HepG2 (cell line): ENCODE data around the gene SLC25A47. TPM values are rescaled to one million over a fixed set of nuclear protein-coding genes. Genes with fewer than 3 reads are reported as not detected.

Experiments
- ATF7-NPFF ChIP-seq: sonication (generic); formaldehyde crosslinking; IDR thresholded peaks from 2 replicates; pipeline ENCODE4 v1.8.1; 2023; ENCODE audit warnings: mild to moderate bottlenecking, low read depth, missing genetic modification reagents, moderate library complexity
- DMAP1 ChIP-seq: IDR thresholded peaks from 2 replicates; pipeline ENCODE4 v1.6.1; 2016
- FOXC1 ChIP-seq: sonication (generic); formaldehyde crosslinking; IDR thresholded peaks from 2 replicates; pipeline ENCODE4 v1.8.0; 2022; ENCODE audit warnings: mild to moderate bottlenecking, missing genetic modification reagents, borderline replicate concordance
- MEF2D ChIP-seq: sonication (generic); formaldehyde crosslinking; IDR thresholded peaks from 2 replicates; pipeline ENCODE4 v1.5.1; 2020; ENCODE audit warnings: mild to moderate bottlenecking, missing genetic modification reagents
- MEIS1 ChIP-seq: sonication (generic); formaldehyde crosslinking; IDR thresholded peaks from 2 replicates; pipeline ENCODE4 v1.9.0; 2021; ENCODE audit warnings: mild to moderate bottlenecking, missing genetic modification reagents, moderate library complexity, borderline replicate concordance
- NR1H2 ChIP-seq: sonication (generic); formaldehyde crosslinking; IDR thresholded peaks from 2 replicates; pipeline ENCODE4 v1.8.1; 2022; ENCODE audit warnings: low read depth, missing genetic modification reagents, borderline replicate concordance
- NR2F6 ChIP-seq, 2 experiments: IDR thresholded peaks; 2 replicates each; pipeline ENCODE4 v1.6.1; 2016; ENCODE audit warnings: antibody characterized with exemption in 1 of 2, mild to moderate bottlenecking in 1 of 2
- PCBP1 ChIP-seq: fragments of 200-400 bp; formaldehyde crosslinking; IDR thresholded peaks from 2 replicates; pipeline ENCODE4 v1.6.1; 2017; ENCODE audit warnings: mild to moderate bottlenecking, low read depth, low read length, borderline replicate concordance
- SMAD9 ChIP-seq: sonication (generic); formaldehyde crosslinking; IDR thresholded peaks from 2 replicates; pipeline ENCODE4 v1.5.1; 2020; ENCODE audit warnings: mild to moderate bottlenecking, missing genetic modification reagents
- SNAI1 ChIP-seq: sonication (generic); formaldehyde crosslinking; IDR thresholded peaks from 2 replicates; pipeline ENCODE4 v1.5.0; 2020; ENCODE audit warnings: mild to moderate bottlenecking, missing genetic modification reagents, borderline replicate concordance
- SSRP1 ChIP-seq: IDR thresholded peaks from 2 replicates; pipeline ENCODE4 v1.6.1; 2016; ENCODE audit warnings: control low read depth
- ZBTB21 ChIP-seq: sonication (generic); formaldehyde crosslinking; IDR thresholded peaks from 2 replicates; pipeline ENCODE4 v1.4.0; 2020; ENCODE audit warnings: missing genetic modification reagents
- ZC3H13 ChIP-seq: sonication (generic); formaldehyde crosslinking; IDR thresholded peaks from 2 replicates; pipeline ENCODE4 v1.8.1; 2023; ENCODE audit warnings: mild to moderate bottlenecking, missing genetic modification reagents, moderate library complexity
- ZFP62 ChIP-seq: sonication (generic); formaldehyde crosslinking; IDR thresholded peaks from 2 replicates; pipeline ENCODE4 v1.4.0; 2020; ENCODE audit warnings: missing genetic modification reagents
- ZNF12 ChIP-seq: sonication (generic); formaldehyde crosslinking; IDR thresholded peaks from 2 replicates; pipeline ENCODE4 v1.5.0; 2020; ENCODE audit warnings: missing genetic modification reagents
- ZNF20 ChIP-seq: sonication (generic); formaldehyde crosslinking; IDR thresholded peaks from 2 replicates; pipeline ENCODE4 v1.4.0; 2020; ENCODE audit warnings: mild to moderate bottlenecking, moderate library complexity, missing genetic modification reagents
- ZNF589 ChIP-seq: sonication (generic); formaldehyde crosslinking; conservative IDR thresholded peaks from 2 replicates; pipeline ENCODE4 v1.8.0; 2022; ENCODE audit warnings: mild to moderate bottlenecking, moderate library complexity, missing genetic modification reagents
- ZNF839 ChIP-seq: sonication (generic); formaldehyde crosslinking; IDR thresholded peaks from 2 replicates; pipeline ENCODE4 v1.4.0; 2020; ENCODE audit warnings: missing genetic modification reagents, mild to moderate bottlenecking, borderline replicate concordance
- polyA plus RNA-seq, 8 experiments: library from polyadenylated mRNA; depleted of rRNA in 3 of 8; stranded (reverse) in 7 of 8; unstranded in 1 of 8; fragments of >200 nt; fragmentation: Illumina TruSeq in 4 of 8; extraction: Trizol in 4 of 8; gene quantifications; 2 replicates each; pipeline versions ENCODE4 v1.2.1 to v1.2.3, GENCODE V29; 2011 to 2016; ENCODE audit warnings: low read depth in 4 of 8, missing spikeins in 1 of 8, mixed read lengths in 1 of 8; ENCODE audit not compliant: insufficient read depth in 1 of 8
- total RNA-seq, 5 experiments: library from RNA; depleted of rRNA; stranded (reverse); fragments of >200 nt; fragmentation: Illumina TruSeq; extraction: Trizol; gene quantifications; 2 replicates each; pipeline ENCODE4 v1.2.3, GENCODE V29; 2016; ENCODE audit warnings: low read depth in 1 of 5
- TF ChIP-seq, protein P1 (sequence below): sonication (generic); formaldehyde crosslinking; IDR thresholded peaks from 2 replicates; pipeline ENCODE4 v1.5.1; 2020; ENCODE audit warnings: missing genetic modification reagents, mild to moderate bottlenecking, borderline replicate concordance
- TF ChIP-seq, protein P2 (sequence below): IDR thresholded peaks from 2 replicates; pipeline ENCODE4 v1.6.1; 2012; ENCODE audit warnings: inconsistent platforms
- TF ChIP-seq, protein P3 (sequence below): sonication (generic); formaldehyde crosslinking; IDR thresholded peaks from 2 replicates; pipeline ENCODE4 v1.4.0; 2020; ENCODE audit warnings: low read depth, mild to moderate bottlenecking, missing genetic modification reagents
- TF ChIP-seq, protein P4 (sequence below): sonication (generic); formaldehyde crosslinking; IDR thresholded peaks from 2 replicates; pipeline ENCODE4 v1.5.0; 2020; ENCODE audit warnings: mild to moderate bottlenecking, missing genetic modification reagents
- TF ChIP-seq, protein P5 (sequence below): sonication (generic); formaldehyde crosslinking; IDR thresholded peaks from 2 replicates; pipeline ENCODE4 v1.8.1; 2023; ENCODE audit warnings: mild to moderate bottlenecking, missing genetic modification reagents, borderline replicate concordance

Gene SLC25A47
- total and polyA plus RNA-seq, 2 of the 13 experiments (the other 11 are each of a cell fraction or from before 2014, with no cell fraction given): 1.0 to 1.7 TPM

DNA sequence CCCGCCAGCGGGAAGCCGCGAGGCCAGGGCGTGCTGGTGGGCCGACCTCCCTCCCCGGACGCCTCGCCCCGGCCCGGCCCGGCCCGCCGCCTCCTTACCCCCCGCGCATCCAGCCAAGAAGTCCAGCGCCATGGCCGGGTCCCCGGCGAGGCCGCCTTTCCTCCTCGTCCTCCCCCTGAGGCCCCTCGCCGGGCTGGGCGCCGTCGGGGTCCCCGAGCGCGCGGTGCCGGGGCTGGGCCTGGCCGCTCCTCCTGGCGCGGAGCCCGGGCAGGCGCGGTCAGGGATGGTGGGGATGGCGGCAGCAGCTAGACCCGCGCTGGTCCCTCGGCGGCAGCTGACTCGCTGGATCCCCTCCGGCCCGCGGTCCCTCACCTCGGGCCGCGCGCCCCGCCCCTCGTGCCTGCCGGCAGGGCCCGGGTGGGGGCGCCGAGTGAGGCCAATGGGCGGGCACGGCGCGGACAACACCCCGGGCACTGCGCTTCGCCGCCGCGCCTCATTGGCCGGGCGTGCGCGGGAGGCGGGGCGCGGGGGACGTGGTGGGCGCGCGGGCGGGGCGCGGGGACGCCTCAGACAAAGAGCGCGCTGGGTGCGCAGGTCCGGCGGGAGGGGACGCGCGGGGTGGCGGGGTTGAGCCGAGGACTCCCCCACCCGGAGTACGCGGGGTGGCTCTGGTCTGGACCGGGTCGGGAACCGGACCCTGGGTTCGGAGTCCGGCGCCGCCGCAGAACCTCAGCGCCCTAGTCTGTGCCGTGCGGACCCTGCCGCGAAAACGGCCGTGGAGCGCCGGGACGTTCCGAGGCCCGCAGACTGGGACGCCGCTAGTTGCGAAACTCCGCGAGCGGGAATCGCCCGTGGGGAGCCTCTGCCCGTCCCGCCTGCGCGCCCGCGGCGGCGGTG is 16.8 kb upstream of the SLC25A47 start, which contains the start of gene SLC25A29 (continued):
- TF ChIP-seq ZNF20 (CRISPR knock-in tag): 0 out of 2 replicates have a peak, but pooled peaks have one; percentile 62
- TF ChIP-seq ZC3H13: 0 out of 2 replicates have a peak, but pooled peaks have one; percentile 35
- no peak for TF ChIP-seq NR1H2 (CRISPR knock-in tag)
- TF ChIP-seq ATF7-NPFF (CRISPR knock-in tag): no peak; the same call in none of the 2 replicates
- TF ChIP-seq, protein P1, sequence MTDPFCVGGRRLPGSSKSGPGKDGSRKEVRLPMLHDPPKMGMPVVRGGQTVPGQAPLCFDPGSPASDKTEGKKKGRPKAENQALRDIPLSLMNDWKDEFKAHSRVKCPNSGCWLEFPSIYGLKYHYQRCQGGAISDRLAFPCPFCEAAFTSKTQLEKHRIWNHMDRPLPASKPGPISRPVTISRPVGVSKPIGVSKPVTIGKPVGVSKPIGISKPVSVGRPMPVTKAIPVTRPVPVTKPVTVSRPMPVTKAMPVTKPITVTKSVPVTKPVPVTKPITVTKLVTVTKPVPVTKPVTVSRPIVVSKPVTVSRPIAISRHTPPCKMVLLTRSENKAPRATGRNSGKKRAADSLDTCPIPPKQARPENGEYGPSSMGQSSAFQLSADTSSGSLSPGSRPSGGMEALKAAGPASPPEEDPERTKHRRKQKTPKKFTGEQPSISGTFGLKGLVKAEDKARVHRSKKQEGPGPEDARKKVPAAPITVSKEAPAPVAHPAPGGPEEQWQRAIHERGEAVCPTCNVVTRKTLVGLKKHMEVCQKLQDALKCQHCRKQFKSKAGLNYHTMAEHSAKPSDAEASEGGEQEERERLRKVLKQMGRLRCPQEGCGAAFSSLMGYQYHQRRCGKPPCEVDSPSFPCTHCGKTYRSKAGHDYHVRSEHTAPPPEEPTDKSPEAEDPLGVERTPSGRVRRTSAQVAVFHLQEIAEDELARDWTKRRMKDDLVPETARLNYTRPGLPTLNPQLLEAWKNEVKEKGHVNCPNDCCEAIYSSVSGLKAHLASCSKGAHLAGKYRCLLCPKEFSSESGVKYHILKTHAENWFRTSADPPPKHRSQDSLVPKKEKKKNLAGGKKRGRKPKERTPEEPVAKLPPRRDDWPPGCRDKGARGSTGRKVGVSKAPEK: no peak
- TF ChIP-seq, protein P2, sequence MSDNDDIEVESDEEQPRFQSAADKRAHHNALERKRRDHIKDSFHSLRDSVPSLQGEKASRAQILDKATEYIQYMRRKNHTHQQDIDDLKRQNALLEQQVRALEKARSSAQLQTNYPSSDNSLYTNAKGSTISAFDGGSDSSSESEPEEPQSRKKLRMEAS: peak; percentile 79
- no peak for TF ChIP-seq NR2F6 (IDR thresholded peaks at IDR 0.05)
- no peak for TF ChIP-seq NR2F6 (CRISPR knock-in tag; IDR thresholded peaks at IDR 0.05)
- TF ChIP-seq PCBP1: no peak
- TF ChIP-seq SMAD9: no peak
- TF ChIP-seq, protein P3, sequence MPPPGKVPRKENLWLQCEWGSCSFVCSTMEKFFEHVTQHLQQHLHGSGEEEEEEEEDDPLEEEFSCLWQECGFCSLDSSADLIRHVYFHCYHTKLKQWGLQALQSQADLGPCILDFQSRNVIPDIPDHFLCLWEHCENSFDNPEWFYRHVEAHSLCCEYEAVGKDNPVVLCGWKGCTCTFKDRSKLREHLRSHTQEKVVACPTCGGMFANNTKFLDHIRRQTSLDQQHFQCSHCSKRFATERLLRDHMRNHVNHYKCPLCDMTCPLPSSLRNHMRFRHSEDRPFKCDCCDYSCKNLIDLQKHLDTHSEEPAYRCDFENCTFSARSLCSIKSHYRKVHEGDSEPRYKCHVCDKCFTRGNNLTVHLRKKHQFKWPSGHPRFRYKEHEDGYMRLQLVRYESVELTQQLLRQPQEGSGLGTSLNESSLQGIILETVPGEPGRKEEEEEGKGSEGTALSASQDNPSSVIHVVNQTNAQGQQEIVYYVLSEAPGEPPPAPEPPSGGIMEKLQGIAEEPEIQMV (CRISPR knock-in tag): no peak
- no peak for TF ChIP-seq ZBTB21 (CRISPR knock-in tag)
- no peak for TF ChIP-seq FOXC1 (CRISPR knock-in tag)
- no peak for TF ChIP-seq MEIS1 (CRISPR knock-in tag)
- no peak for TF ChIP-seq MEF2D (CRISPR knock-in tag)
- peak; percentile 69; the same call in 1 of the 2 replicates for TF ChIP-seq SNAI1 (CRISPR knock-in tag)
- TF ChIP-seq, protein P4, sequence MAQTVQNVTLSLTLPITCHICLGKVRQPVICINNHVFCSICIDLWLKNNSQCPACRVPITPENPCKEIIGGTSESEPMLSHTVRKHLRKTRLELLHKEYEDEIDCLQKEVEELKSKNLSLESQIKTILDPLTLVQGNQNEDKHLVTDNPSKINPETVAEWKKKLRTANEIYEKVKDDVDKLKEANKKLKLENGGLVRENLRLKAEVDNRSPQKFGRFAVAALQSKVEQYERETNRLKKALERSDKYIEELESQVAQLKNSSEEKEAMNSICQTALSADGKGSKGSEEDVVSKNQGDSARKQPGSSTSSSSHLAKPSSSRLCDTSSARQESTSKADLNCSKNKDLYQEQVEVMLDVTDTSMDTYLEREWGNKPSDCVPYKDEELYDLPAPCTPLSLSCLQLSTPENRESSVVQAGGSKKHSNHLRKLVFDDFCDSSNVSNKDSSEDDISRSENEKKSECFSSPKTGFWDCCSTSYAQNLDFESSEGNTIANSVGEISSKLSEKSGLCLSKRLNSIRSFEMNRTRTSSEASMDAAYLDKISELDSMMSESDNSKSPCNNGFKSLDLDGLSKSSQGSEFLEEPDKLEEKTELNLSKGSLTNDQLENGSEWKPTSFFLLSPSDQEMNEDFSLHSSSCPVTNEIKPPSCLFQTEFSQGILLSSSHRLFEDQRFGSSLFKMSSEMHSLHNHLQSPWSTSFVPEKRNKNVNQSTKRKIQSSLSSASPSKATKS: no peak
- no peak for TF ChIP-seq ZFP62
- no peak for TF ChIP-seq ZNF589 (CRISPR knock-in tag)
- peak; percentile 19; the same call in 1 of the 2 replicates for TF ChIP-seq DMAP1 (CRISPR knock-in tag)
- TF ChIP-seq, protein P5, sequence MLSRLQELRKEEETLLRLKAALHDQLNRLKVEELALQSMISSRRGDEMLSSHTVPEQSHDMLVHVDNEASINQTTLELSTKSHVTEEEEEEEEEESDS (CRISPR knock-in tag): no peak
- no peak for TF ChIP-seq SSRP1 (CRISPR knock-in tag)
- no peak for TF ChIP-seq ZNF839
- TF ChIP-seq ZNF12 (CRISPR knock-in tag): no peak
